Endodermal cell (in vitro differentiated cells): ENCODE data around the gene MYD88. TPM values are rescaled to one million over a fixed set of nuclear protein-coding genes. Genes with fewer than 3 reads are reported as not detected.

Source experiments
- DNase-seq: peaks from one replicate; pipeline ENCODE4 v3.0.0-alpha.2; 2017
- H3K27ac ChIP-seq: 2 replicates; pipeline ENCODE4 v1.5.1; 2013; ENCODE audit warnings: mild to moderate bottlenecking, low read depth, low read length, moderate library complexity
- H3K27me3 ChIP-seq: 2 replicates; pipeline ENCODE4 v1.6.1; 2013; ENCODE audit warnings: mild to moderate bottlenecking, low read length, moderate library complexity; ENCODE audit not compliant: insufficient read depth, control insufficient read depth, poor library complexity, severe bottlenecking
- H3K36me3 ChIP-seq: 2 replicates; pipeline ENCODE4 v1.7.0; 2013; ENCODE audit warnings: mild to moderate bottlenecking, low read length, moderate library complexity; ENCODE audit not compliant: control insufficient read depth, insufficient read depth
- H3K4me1 ChIP-seq: one replicate; pipeline ENCODE4 v1.7.0; 2013; ENCODE audit warnings: low read length; ENCODE audit not compliant: control insufficient read depth, insufficient read depth
- H3K4me3 ChIP-seq: 2 replicates; pipeline ENCODE4 v1.5.1; 2013; ENCODE audit warnings: mild to moderate bottlenecking, low read length, moderate library complexity
- H3K9ac ChIP-seq: 2 replicates; pipeline ENCODE4 v1.6.1; 2013; ENCODE audit warnings: mild to moderate bottlenecking, low read length, moderate library complexity; ENCODE audit not compliant: poor library complexity, severe bottlenecking; ENCODE audit errors: extremely low read depth
- H3K9me3 ChIP-seq: 2 replicates; pipeline ENCODE4 v1.6.1; 2013; ENCODE audit warnings: mild to moderate bottlenecking, low read length, moderate library complexity; ENCODE audit not compliant: control insufficient read depth
- H3K27ac Mint-ChIP-seq: 2 replicates; pipeline ENCODE4 v1.8.0; 2020; ENCODE audit warnings: mixed read lengths
- H3K27me3 Mint-ChIP-seq: 2 replicates; pipeline ENCODE4 v1.8.0; 2021; ENCODE audit warnings: mild to moderate bottlenecking, mixed read lengths; ENCODE audit not compliant: insufficient read depth
- H3K36me3 Mint-ChIP-seq: 2 replicates; pipeline ENCODE4 v1.8.0; 2020; ENCODE audit warnings: low read depth, mixed read lengths
- H3K4me1 Mint-ChIP-seq: 2 replicates; pipeline ENCODE4 v1.8.0; 2020; ENCODE audit warnings: mixed read lengths
- H3K4me3 Mint-ChIP-seq: 2 replicates; pipeline ENCODE4 v1.8.0; 2020; ENCODE audit warnings: mild to moderate bottlenecking, moderate library complexity, mixed read lengths
- H3K9me3 Mint-ChIP-seq: 2 replicates; pipeline ENCODE4 v1.8.0; 2020; ENCODE audit warnings: mild to moderate bottlenecking, mixed read lengths
- WGBS, 2 experiments: methylation state at CpG; one replicate each; pipeline versions ENCODE4 v1.1.5 to v1.1.7; 2013; ENCODE audit warnings: missing lambda C conversion rate in 2 of 2, mixed read lengths in 1 of 2; ENCODE audit not compliant: insufficient coverage in 1 of 2, insufficient read length in 1 of 2; 5-methylcytosine and 5-hydroxymethylcytosine counted together
- total RNA-seq, 2 donors: library from RNA; stranded (reverse); fragmentation: NEBNext Ultra II Directional in 1 of 2; extraction: Animal tissue kit (Norgen Biotek cat#: 25700) in 1 of 2; gene quantifications; 2 replicates in 1 of 2; 3 replicates in 1 of 2; pipeline ENCODE4 v1.2.1, GENCODE V29; 2021
- TF ChIP-seq, protein P1 (sequence below): fragments of 200-600 bp; sonication (generic); conservative IDR thresholded peaks from 2 replicates; pipeline ENCODE4 v1.5.0; 2021; ENCODE audit warnings: antibody characterized with exemption, mild to moderate bottlenecking

The MYD88 gene
- total RNA-seq, 2 donors from 2014 or later = 16.2 to 18.8 TPM

- Histone ChIP-seq H3K27me3 (no peaks in the 10 kb centered on the region), H3K4me1 (no peaks in the 10 kb centered on the region), H3K36me3 (peaks cover 85% of the 10 kb centered on the region), H3K4me3 (no peak overlapping the region), H3K9ac (no peak overlapping the region), H3K9me3 (no peaks in the 10 kb centered on the region), H3K27ac (no peak overlapping the region)
- Mint-ChIP-seq H3K9me3 (no peaks in the 10 kb centered on the region), H3K36me3 (peaks cover 63% of the 10 kb centered on the region), H3K4me3 (no peak overlapping the region), H3K4me1 (peaks cover 8% of the 10 kb centered on the region), H3K27ac (no peak overlapping the region), H3K27me3 (no peaks in the 10 kb centered on the region)
- WGBS, 2 experiments = 92 to 93% methylated on average over 2 to 3 of the region's 3 CpGs
- no peak for DNase-seq
- TF ChIP-seq, protein P1, sequence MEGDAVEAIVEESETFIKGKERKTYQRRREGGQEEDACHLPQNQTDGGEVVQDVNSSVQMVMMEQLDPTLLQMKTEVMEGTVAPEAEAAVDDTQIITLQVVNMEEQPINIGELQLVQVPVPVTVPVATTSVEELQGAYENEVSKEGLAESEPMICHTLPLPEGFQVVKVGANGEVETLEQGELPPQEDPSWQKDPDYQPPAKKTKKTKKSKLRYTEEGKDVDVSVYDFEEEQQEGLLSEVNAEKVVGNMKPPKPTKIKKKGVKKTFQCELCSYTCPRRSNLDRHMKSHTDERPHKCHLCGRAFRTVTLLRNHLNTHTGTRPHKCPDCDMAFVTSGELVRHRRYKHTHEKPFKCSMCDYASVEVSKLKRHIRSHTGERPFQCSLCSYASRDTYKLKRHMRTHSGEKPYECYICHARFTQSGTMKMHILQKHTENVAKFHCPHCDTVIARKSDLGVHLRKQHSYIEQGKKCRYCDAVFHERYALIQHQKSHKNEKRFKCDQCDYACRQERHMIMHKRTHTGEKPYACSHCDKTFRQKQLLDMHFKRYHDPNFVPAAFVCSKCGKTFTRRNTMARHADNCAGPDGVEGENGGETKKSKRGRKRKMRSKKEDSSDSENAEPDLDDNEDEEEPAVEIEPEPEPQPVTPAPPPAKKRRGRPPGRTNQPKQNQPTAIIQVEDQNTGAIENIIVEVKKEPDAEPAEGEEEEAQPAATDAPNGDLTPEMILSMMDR = no peak
Observed at GRCh38 chr3:38130631-38131065, 7.8 kb upstream of the MYD88 start.

DNA sequence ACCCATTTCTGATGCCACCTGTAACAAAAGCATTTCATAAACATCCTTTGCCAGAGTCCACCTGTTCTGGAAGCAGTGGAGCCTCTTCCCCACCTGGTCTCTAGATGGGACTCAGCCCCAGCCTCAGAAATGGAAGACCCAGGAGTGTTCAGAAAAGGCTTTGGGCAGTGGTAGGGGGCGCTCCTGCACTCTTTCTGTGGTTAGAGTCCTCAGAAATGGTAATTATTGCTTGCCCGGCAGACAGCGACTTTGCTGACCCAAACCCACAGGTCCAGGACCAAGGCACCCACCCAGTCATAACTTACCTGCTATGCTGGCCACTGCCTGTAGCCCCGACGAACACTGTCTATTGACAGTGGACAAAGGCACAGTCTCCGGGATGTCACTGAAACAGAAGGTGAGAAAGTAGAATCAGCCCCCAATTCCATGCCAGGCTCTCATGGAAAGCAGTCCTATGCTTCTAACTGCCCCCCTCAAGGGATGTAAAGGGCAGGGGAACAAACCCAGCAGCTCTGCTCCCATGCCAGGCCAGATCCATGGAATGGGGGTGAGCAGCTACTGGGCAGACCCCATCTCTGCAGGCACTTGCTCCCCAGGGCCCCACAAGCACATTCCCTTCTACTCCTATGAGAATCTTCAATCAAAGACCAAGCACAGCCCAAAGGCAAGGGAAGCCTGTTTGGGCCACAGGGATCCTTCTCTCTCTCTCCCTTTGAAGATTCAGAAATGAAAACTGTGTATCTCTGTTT, 6.7 kb upstream of the MYD88 start:
- Mint-ChIP-seq H3K36me3 (peaks cover 56% of the 10 kb centered on the region), H3K27ac (no peak overlapping the region), H3K4me3 (no peak overlapping the region), H3K4me1 (peaks cover 14% of the 10 kb centered on the region), H3K27me3 (no peaks in the 10 kb centered on the region), H3K9me3 (no peaks in the 10 kb centered on the region)
- WGBS, 2 experiments = 64 to 78% methylated on average over 5 to 6 of the region's 6 CpGs
- TF ChIP-seq, protein P1 = peak; percentile 87
- peaks cover 74% of the 10 kb centered on the region for H3K36me3 ChIP-seq
- H3K9ac ChIP-seq = no peak overlapping the region
- no peaks in the 10 kb centered on the region for H3K4me1 ChIP-seq
- peak; percentile 92 for DNase-seq
- H3K27me3 ChIP-seq = no peaks in the 10 kb centered on the region
- H3K4me3 ChIP-seq = no peak overlapping the region
- H3K9me3 ChIP-seq = no peaks in the 10 kb centered on the region
- no peak overlapping the region for H3K27ac ChIP-seq

GRCh38 chr3:38133209-38133556, 5.3 kb upstream of the MYD88 start:
- Histone ChIP-seq H3K27me3 (no peaks in the 10 kb centered on the region), H3K4me3 (no peak overlapping the region), H3K27ac (no peak overlapping the region), H3K9ac (no peak overlapping the region), H3K36me3 (peaks cover 60% of the 10 kb centered on the region), H3K9me3 (no peaks in the 10 kb centered on the region), H3K4me1 (no peaks in the 10 kb centered on the region)
- Mint-ChIP-seq H3K36me3 (peaks cover 44% of the 10 kb centered on the region), H3K27me3 (no peaks in the 10 kb centered on the region), H3K9me3 (no peaks in the 10 kb centered on the region), H3K4me3 (no peak overlapping the region), H3K4me1 (peaks cover 15% of the 10 kb centered on the region), H3K27ac (no peak overlapping the region)
- no peak for DNase-seq
- TF ChIP-seq, protein P1 = no peak
- WGBS, 2 experiments = 87 to 100% methylated on average over 3 of the region's 3 CpGs
